Loucy (cell line): ENCODE measurements around the gene PROSER3.

ENCODE experiments used
- H2AFZ ChIP-seq: fragments of 200-600 bp; sonication (generic); 2 replicates; pipeline ENCODE4 v1.6.0; 2016; ENCODE audit warnings: antibody characterized with exemption, mild to moderate bottlenecking, low read length, moderate library complexity
- H3F3A ChIP-seq: fragments of 200-600 bp; 2 replicates; pipeline ENCODE4 v1.6.0; 2016; ENCODE audit warnings: antibody characterized with exemption, low read depth, mild to moderate bottlenecking
- H3K27me3 ChIP-seq: fragments of 200-600 bp; sonication (generic); 2 replicates; pipeline ENCODE4 v1.6.1; 2014; ENCODE audit warnings: low read length, mild to moderate bottlenecking; ENCODE audit not compliant: insufficient read depth, poor library complexity, severe bottlenecking
- H3K36me3 ChIP-seq: fragments of 200-600 bp; sonication (generic); 2 replicates; pipeline ENCODE4 v1.6.1; 2016; ENCODE audit warnings: low read length; ENCODE audit not compliant: insufficient read depth
- H3K4me1 ChIP-seq: fragments of 200-600 bp; sonication (generic); 2 replicates; pipeline ENCODE4 v1.5.1; 2014; ENCODE audit warnings: low read length, mild to moderate bottlenecking; ENCODE audit not compliant: insufficient read depth, poor library complexity, severe bottlenecking
- H3K4me2 ChIP-seq: fragments of 200-600 bp; sonication (generic); 2 replicates; pipeline ENCODE4 v1.6.0; 2014; ENCODE audit warnings: antibody characterized with exemption, low read length, low read depth, mild to moderate bottlenecking; ENCODE audit not compliant: poor library complexity, severe bottlenecking
- H3K4me3 ChIP-seq: fragments of 200-600 bp; sonication (generic); 2 replicates; pipeline ENCODE4 v1.5.1; 2014; ENCODE audit warnings: low read length, mild to moderate bottlenecking, mixed read lengths; ENCODE audit not compliant: poor library complexity, severe bottlenecking
- H3K79me2 ChIP-seq: fragments of 200-600 bp; sonication (generic); 2 replicates; pipeline ENCODE4 v1.6.1; 2014; ENCODE audit warnings: low read length; ENCODE audit not compliant: insufficient read depth
- H3K9ac ChIP-seq: fragments of 200-600 bp; sonication (generic); 2 replicates; pipeline ENCODE4 v1.6.0; 2014; ENCODE audit warnings: mild to moderate bottlenecking, low read depth, low read length, moderate library complexity; ENCODE audit not compliant: poor library complexity, severe bottlenecking
- H3K9me2 ChIP-seq: fragments of 200-600 bp; sonication (generic); replicated peaks from 2 replicates; pipeline ENCODE4 v1.6.1; 2016; ENCODE audit warnings: low read depth, low read length, mixed read lengths
- H3K9me3 ChIP-seq: fragments of 200-600 bp; sonication (generic); 2 replicates; pipeline ENCODE4 v1.6.1; 2014; ENCODE audit warnings: mild to moderate bottlenecking, antibody characterized with exemption, low read length, low read depth; ENCODE audit not compliant: insufficient read depth
- H4K20me1 ChIP-seq: fragments of 200-600 bp; sonication (generic); 2 replicates; pipeline ENCODE4 v1.6.0; 2014; ENCODE audit warnings: antibody characterized with exemption, low read length, mild to moderate bottlenecking; ENCODE audit not compliant: insufficient read depth, poor library complexity, severe bottlenecking
- EZH2phosphoT487 ChIP-seq: fragments of 200-600 bp; IDR thresholded peaks from 2 replicates; pipeline ENCODE4 v1.6.1; 2018; ENCODE audit warnings: antibody characterized with exemption, mild to moderate bottlenecking, moderate library complexity, borderline replicate concordance
- TF ChIP-seq, protein P1 (sequence below): fragments of 200-600 bp; sonication (generic); conservative IDR thresholded peaks from 2 replicates; pipeline ENCODE4 v1.5.1; 2014; ENCODE audit warnings: mild to moderate bottlenecking, antibody characterized with exemption, low read length

PROSER3 gene

DNA sequence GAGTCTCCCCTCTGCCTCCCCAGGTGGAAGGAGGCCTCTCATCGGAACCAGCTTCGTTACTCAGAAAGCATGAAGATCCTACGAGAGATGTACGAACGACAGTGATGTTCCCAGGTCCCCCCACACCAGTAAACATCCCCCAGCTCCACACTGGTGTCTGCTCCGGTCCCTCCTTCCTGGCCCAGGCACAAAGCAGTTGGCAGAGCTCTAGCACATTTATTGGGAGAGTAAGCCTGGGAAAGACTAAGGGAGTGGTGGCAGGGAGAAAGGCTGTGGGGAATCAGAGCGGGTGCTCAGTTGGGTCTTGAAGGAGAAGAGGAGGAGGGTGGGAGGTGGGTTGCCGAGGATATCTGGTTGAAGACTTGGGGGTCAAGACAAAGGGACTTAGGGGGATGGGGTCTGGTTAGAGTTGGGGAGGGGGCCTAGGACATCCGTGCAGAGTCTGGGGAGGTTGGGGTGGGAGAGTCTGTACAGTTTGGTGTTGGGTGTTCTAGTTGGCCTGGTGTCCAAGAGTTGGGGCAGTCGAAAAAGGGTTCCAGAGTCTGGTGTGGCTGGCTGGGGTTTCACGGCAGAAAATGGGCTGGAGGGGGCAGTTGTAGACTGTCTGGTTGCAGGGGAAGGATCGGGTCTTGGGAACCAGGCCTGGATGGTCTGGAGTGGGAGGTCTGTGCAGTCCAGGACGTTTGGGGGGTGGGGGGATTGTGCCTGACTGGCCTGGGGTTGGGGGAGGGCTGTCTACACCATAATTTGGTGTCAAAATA lies 3.4 kb upstream of the PROSER3 start:
- H3K9ac ChIP-seq = no peak overlapping the region
- H3K4me3 ChIP-seq = no peak overlapping the region
- H3K9me3 ChIP-seq = no peaks in the 10 kb centered on the region
- no peak overlapping the region for H3K4me2 ChIP-seq
- H4K20me1 ChIP-seq = no peaks in the 10 kb centered on the region
- no peak overlapping the region for H2AFZ ChIP-seq
- H3K27me3 ChIP-seq = no peaks in the 10 kb centered on the region
- peaks cover 18% of the 10 kb centered on the region for H3K4me1 ChIP-seq
- peaks cover 15% of the 10 kb centered on the region; the same call in 1 of the 2 replicates for H3K79me2 ChIP-seq
- H3K36me3 ChIP-seq = no peaks in the 10 kb centered on the region; the same call in 1 of the 2 replicates
- H3F3A ChIP-seq = no peaks in the 10 kb centered on the region
- no peaks in the 10 kb centered on the region for H3K9me2 ChIP-seq
- no peak for TF ChIP-seq EZH2phosphoT487
- TF ChIP-seq, protein P1, sequence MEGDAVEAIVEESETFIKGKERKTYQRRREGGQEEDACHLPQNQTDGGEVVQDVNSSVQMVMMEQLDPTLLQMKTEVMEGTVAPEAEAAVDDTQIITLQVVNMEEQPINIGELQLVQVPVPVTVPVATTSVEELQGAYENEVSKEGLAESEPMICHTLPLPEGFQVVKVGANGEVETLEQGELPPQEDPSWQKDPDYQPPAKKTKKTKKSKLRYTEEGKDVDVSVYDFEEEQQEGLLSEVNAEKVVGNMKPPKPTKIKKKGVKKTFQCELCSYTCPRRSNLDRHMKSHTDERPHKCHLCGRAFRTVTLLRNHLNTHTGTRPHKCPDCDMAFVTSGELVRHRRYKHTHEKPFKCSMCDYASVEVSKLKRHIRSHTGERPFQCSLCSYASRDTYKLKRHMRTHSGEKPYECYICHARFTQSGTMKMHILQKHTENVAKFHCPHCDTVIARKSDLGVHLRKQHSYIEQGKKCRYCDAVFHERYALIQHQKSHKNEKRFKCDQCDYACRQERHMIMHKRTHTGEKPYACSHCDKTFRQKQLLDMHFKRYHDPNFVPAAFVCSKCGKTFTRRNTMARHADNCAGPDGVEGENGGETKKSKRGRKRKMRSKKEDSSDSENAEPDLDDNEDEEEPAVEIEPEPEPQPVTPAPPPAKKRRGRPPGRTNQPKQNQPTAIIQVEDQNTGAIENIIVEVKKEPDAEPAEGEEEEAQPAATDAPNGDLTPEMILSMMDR = no peak

DNA sequence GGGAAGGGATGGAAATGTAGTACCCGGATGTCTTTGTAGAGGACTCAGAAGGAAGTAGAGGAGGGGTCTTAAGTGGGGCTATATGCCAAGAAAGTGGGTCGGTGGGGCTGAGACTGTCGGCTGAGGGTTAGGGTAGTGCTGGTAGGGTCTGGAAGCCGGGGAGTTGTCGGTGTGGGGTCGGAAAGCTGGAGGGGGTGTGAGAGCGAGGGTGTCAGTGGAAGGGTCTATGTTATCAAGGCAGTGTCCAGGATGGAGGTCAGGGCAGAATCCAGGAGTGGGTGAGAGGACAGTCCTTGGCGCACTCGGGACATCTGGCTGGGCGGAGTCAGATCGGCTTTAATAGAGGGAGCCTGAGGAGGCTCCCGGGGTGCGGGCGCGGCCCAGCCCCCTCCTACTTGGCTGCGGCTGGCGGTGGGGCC lies 2.8 kb upstream of the PROSER3 start:
- Histone ChIP-seq H3K9me2 (no peaks in the 10 kb centered on the region), H3K36me3 (no peaks in the 10 kb centered on the region; the same call in 1 of the 2 replicates), H4K20me1 (no peaks in the 10 kb centered on the region), H3K79me2 (peaks cover 14% of the 10 kb centered on the region; the same call in 1 of the 2 replicates), H3K4me1 (peaks cover 15% of the 10 kb centered on the region), H3K9ac (no peak overlapping the region), H3K9me3 (no peaks in the 10 kb centered on the region), H2AFZ (no peak overlapping the region), H3K27me3 (no peaks in the 10 kb centered on the region), H3K4me2 (no peak overlapping the region), H3F3A (no peaks in the 10 kb centered on the region), H3K4me3 (no peak overlapping the region)
- TF ChIP-seq EZH2phosphoT487 = no peak
- TF ChIP-seq, protein P1 = no peak

DNA sequence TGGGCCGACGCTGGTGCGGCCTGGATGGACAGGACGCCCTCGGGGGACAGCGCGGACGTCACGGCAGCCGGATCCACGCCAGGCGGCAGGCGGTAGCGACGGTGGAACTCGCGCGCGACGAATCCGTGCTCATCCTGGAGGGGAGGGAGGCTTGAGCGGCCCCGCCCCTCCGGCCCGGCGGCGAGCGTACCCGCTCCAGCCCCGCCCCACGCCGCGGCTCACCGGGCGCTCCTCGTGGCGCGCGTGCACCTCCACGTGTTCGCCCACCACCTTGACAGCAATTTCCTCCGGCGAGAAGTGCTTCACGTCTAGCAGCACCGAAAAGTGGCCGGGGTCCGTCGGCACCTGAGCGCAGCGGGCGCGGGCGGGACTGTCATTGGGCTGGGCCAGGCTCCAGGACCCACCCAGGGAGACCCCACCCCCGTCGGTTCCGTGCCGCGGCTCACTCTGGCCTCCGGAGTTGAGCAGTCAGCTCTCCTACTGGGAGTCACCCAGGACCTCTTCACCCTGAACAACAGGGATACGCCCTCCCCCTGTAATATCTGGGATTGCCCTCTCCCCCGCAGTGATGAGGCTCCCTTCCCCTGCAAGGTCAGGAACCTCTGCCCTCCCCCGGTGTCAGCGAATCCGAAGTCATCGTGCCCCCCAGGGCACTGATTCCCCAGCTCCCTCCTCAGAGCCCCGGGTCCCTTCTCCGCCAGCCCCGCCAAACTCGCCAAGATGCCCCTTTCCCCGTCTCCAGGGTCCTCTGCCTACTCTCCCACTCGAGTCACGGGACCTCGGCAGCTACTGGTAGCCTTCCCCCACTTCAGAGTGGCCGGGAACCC lies 2.2 kb upstream of the PROSER3 start:
- Histone ChIP-seq H3K9ac (no peak overlapping the region), H3K79me2 (peaks cover 13% of the 10 kb centered on the region; the same call in 1 of the 2 replicates), H3K4me3 (no peak overlapping the region), H3K36me3 (no peaks in the 10 kb centered on the region; the same call in 1 of the 2 replicates), H3K9me3 (no peaks in the 10 kb centered on the region), H3K27me3 (no peaks in the 10 kb centered on the region), H3K9me2 (no peaks in the 10 kb centered on the region), H3K4me1 (peaks cover 13% of the 10 kb centered on the region), H3F3A (no peaks in the 10 kb centered on the region), H4K20me1 (no peaks in the 10 kb centered on the region), H2AFZ (no peak overlapping the region), H3K4me2 (no peak overlapping the region)
- no peak for TF ChIP-seq EZH2phosphoT487
- TF ChIP-seq, protein P1 = no peak
